ENCODE data around the gene FETUB.

GRCh38 chr3:186626254-186626847 is 13.8 kb upstream of the FETUB start:
- TF ChIP-seq EZH2phosphoT487 (IDR thresholded peaks at IDR 0.05; ENCODE audit: low read depth, severe bottlenecking, unreplicated experiment), result no peak
- TF ChIP-seq, protein P1, sequence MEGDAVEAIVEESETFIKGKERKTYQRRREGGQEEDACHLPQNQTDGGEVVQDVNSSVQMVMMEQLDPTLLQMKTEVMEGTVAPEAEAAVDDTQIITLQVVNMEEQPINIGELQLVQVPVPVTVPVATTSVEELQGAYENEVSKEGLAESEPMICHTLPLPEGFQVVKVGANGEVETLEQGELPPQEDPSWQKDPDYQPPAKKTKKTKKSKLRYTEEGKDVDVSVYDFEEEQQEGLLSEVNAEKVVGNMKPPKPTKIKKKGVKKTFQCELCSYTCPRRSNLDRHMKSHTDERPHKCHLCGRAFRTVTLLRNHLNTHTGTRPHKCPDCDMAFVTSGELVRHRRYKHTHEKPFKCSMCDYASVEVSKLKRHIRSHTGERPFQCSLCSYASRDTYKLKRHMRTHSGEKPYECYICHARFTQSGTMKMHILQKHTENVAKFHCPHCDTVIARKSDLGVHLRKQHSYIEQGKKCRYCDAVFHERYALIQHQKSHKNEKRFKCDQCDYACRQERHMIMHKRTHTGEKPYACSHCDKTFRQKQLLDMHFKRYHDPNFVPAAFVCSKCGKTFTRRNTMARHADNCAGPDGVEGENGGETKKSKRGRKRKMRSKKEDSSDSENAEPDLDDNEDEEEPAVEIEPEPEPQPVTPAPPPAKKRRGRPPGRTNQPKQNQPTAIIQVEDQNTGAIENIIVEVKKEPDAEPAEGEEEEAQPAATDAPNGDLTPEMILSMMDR (IDR thresholded peaks at IDR 0.05; ENCODE audit: poor library complexity), result no peak
